ENCODE results near the gene GRM3.

The GRM3 gene

GRCh38 chr7:86765931-86766330 is 122.2 kb downstream of the GRM3 start:
- 59% methylated on average over 2 of the region's 2 CpGs for WGBS
- no peak overlapping the region for H3K4ac ChIP-seq (ENCODE audit: low read depth in 1 of 2, low read length in 2 of 2)
- no peak overlapping the region for H2AFZ ChIP-seq (ENCODE audit: low read depth, low read length)
- no peak overlapping the region for H2BK120ac ChIP-seq (ENCODE audit: low read depth, low read length)
- no peak overlapping the region for H2BK5ac ChIP-seq (ENCODE audit: low read depth, low read length, poor library complexity, severe bottlenecking)
- H2BK12ac ChIP-seq (ENCODE audit: low read length in 2 of 2) = no peak overlapping the region
- no peak overlapping the region for H4K91ac ChIP-seq (ENCODE audit: low read length)
- H3K9me3 ChIP-seq (ENCODE audit: control insufficient read depth, low read length) = no peaks in the 10 kb centered on the region
- no peaks in the 10 kb centered on the region for H3K27me3 ChIP-seq (ENCODE audit: control insufficient read depth in 1 of 2, insufficient read depth in 1 of 2, low read length in 2 of 2)
- H3K9ac ChIP-seq (ENCODE audit: low read length) = no peak overlapping the region
- no peak overlapping the region for H3K14ac ChIP-seq (ENCODE audit: low read length in 2 of 2)
- H2BK15ac ChIP-seq (ENCODE audit: low read depth, poor library complexity, severe bottlenecking) = no peak overlapping the region
- no peak overlapping the region for H3K4me2 ChIP-seq (ENCODE audit: low read length, poor library complexity, severe bottlenecking)
- no peak overlapping the region for H4K8ac ChIP-seq (ENCODE audit: low read length)
- no peak overlapping the region for H3K4me3 ChIP-seq (ENCODE audit: insufficient read depth in 1 of 2, low read depth in 1 of 2, low read length in 2 of 2)
- no peak overlapping the region for H3K18ac ChIP-seq (ENCODE audit: low read depth in 1 of 2, low read length in 2 of 2)
- H3K4me1 ChIP-seq (ENCODE audit: control insufficient read depth, insufficient read depth, low read depth, low read length) = no peaks in the 10 kb centered on the region
- no peaks in the 10 kb centered on the region for H3K36me3 ChIP-seq (ENCODE audit: control insufficient read depth in 1 of 2, insufficient read depth in 2 of 2, low read depth in 1 of 2, low read length in 2 of 2)
- DNase-seq = no peak
- no peaks in the 10 kb centered on the region for H3K79me1 ChIP-seq (replicated peaks; ENCODE audit: low read length, poor library complexity, severe bottlenecking)
- no peak overlapping the region for H3K27ac ChIP-seq (ENCODE audit: low read length, poor library complexity, severe bottlenecking)
- H2AK5ac ChIP-seq (ENCODE audit: low read length, severe bottlenecking) = no peak overlapping the region
- no peak overlapping the region for H3K23ac ChIP-seq (ENCODE audit: low read length in 2 of 2)

DNA sequence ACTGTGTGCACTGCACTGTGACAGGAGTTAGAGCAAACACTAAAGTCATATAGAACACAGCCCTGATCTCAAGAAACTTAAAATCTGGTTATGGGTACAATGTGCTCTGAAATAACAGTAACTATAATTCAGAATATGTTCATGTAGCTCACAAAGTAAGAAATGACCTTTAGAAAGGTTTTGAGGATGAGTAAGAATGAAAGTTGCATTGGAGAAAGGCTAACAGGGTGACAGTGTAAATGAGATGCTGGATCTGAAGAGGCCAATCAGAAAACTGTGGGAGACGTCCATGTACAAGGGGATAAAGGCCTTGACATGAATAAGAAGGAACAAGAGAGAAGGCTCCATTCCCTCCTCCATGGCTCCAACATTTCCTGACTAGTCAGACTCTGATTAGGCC is 124.7 kb downstream of the GRM3 start:
- H3K14ac ChIP-seq (ENCODE audit: low read length in 2 of 2) = no peak overlapping the region
- H4K91ac ChIP-seq (ENCODE audit: low read length) = no peak overlapping the region
- 25% methylated on average over 1 of the region's 1 CpG for WGBS

DNA sequence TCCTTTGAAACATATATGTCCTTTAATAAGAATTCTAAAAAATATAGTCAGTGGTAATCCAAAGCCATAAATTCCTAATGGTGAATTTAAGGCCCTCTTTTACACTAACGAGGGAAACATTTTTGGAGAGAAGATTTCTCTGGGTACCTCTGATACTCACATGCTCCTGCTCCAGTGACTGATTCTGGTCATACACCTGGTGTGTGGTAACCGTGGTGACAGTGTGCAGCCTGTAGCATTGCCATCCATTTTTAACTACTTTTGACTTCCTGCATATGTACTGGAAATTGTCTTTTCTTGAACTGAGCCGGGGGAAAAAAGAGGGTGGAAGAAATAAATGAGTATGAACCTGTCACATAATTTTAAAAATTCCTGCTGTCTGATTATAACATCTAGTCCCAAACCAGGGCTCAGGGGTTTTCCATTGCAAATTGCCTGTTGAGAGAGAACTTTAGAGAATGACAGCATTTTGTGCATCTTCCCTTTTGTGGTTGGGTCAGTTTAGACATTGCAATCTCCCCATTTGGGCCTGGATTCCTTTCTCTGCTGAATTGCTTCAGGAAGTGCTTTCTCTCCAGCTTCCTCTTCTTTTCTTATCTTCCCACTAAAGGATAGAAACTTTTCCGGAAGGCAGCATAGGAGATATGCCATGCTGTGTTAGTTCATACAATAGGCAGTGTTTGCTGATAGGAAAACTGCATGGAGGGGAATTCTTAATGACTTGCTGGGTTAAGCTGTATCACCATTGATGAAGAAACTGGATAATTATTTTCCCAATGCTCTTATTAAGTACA is 125.5 kb downstream of the GRM3 start:
- Histone ChIP-seq H3K14ac (ENCODE audit: low read length in 2 of 2) (no peak overlapping the region), H3K27me3 (ENCODE audit: control insufficient read depth in 1 of 2, insufficient read depth in 1 of 2, low read length in 2 of 2) (no peaks in the 10 kb centered on the region), H3K9ac (ENCODE audit: low read length) (no peak overlapping the region), H2BK15ac (ENCODE audit: low read depth, poor library complexity, severe bottlenecking) (no peak overlapping the region), H3K27ac (ENCODE audit: low read length, poor library complexity, severe bottlenecking) (no peak overlapping the region), H3K4me2 (ENCODE audit: low read length, poor library complexity, severe bottlenecking) (no peak overlapping the region), H4K91ac (ENCODE audit: low read length) (no peak overlapping the region), H2AK5ac (ENCODE audit: low read length, severe bottlenecking) (no peak overlapping the region), H2AFZ (ENCODE audit: low read depth, low read length) (no peak overlapping the region), H3K4me1 (ENCODE audit: control insufficient read depth, insufficient read depth, low read depth, low read length) (no peaks in the 10 kb centered on the region), H3K79me1 (replicated peaks; ENCODE audit: low read length, poor library complexity, severe bottlenecking) (no peaks in the 10 kb centered on the region), H3K23ac (ENCODE audit: low read length in 2 of 2) (no peak overlapping the region), H2BK5ac (ENCODE audit: low read depth, low read length, poor library complexity, severe bottlenecking) (no peak overlapping the region), H2BK120ac (ENCODE audit: low read depth, low read length) (no peak overlapping the region), H3K4me3 (ENCODE audit: insufficient read depth in 1 of 2, low read depth in 1 of 2, low read length in 2 of 2) (no peak overlapping the region), H4K8ac (ENCODE audit: low read length) (no peak overlapping the region), H3K36me3 (ENCODE audit: control insufficient read depth in 1 of 2, insufficient read depth in 2 of 2, low read depth in 1 of 2, low read length in 2 of 2) (no peaks in the 10 kb centered on the region), H2BK12ac (ENCODE audit: low read length in 2 of 2) (no peak overlapping the region), H3K9me3 (ENCODE audit: control insufficient read depth, low read length) (no peaks in the 10 kb centered on the region), H3K4ac (ENCODE audit: low read depth in 1 of 2, low read length in 2 of 2) (no peak overlapping the region), H3K18ac (ENCODE audit: low read depth in 1 of 2, low read length in 2 of 2) (no peak overlapping the region)
- DNase-seq = no peak
- WGBS = 80% methylated on average over 2 of the region's 4 CpGs

More for the DNA sequence above, 124.7 kb downstream of the GRM3 start:
- Histone ChIP-seq H3K9me3 (ENCODE audit: control insufficient read depth, low read length) (no peaks in the 10 kb centered on the region), H3K23ac (ENCODE audit: low read length in 2 of 2) (no peak overlapping the region), H3K4me1 (ENCODE audit: control insufficient read depth, insufficient read depth, low read depth, low read length) (no peaks in the 10 kb centered on the region), H3K79me1 (replicated peaks; ENCODE audit: low read length, poor library complexity, severe bottlenecking) (no peaks in the 10 kb centered on the region), H3K18ac (ENCODE audit: low read depth in 1 of 2, low read length in 2 of 2) (no peak overlapping the region), H2BK15ac (ENCODE audit: low read depth, poor library complexity, severe bottlenecking) (no peak overlapping the region), H2AK5ac (ENCODE audit: low read length, severe bottlenecking) (no peak overlapping the region), H3K4ac (ENCODE audit: low read depth in 1 of 2, low read length in 2 of 2) (no peak overlapping the region), H3K27me3 (ENCODE audit: control insufficient read depth in 1 of 2, insufficient read depth in 1 of 2, low read length in 2 of 2) (no peaks in the 10 kb centered on the region), H2AFZ (ENCODE audit: low read depth, low read length) (no peak overlapping the region), H4K8ac (ENCODE audit: low read length) (no peak overlapping the region), H3K27ac (ENCODE audit: low read length, poor library complexity, severe bottlenecking) (no peak overlapping the region), H3K9ac (ENCODE audit: low read length) (no peak overlapping the region), H2BK120ac (ENCODE audit: low read depth, low read length) (no peak overlapping the region), H3K36me3 (ENCODE audit: control insufficient read depth in 1 of 2, insufficient read depth in 2 of 2, low read depth in 1 of 2, low read length in 2 of 2) (no peaks in the 10 kb centered on the region), H3K4me2 (ENCODE audit: low read length, poor library complexity, severe bottlenecking) (no peak overlapping the region), H2BK5ac (ENCODE audit: low read depth, low read length, poor library complexity, severe bottlenecking) (no peak overlapping the region), H2BK12ac (ENCODE audit: low read length in 2 of 2) (no peak overlapping the region), H3K4me3 (ENCODE audit: insufficient read depth in 1 of 2, low read depth in 1 of 2, low read length in 2 of 2) (no peak overlapping the region)
- no peak for DNase-seq

GRCh38 chr7:86773309-86773708 is 129.6 kb downstream of the GRM3 start:
- no peak overlapping the region for H2AK5ac ChIP-seq (ENCODE audit: low read length, severe bottlenecking)
- H3K4me2 ChIP-seq (ENCODE audit: low read length, poor library complexity, severe bottlenecking) = no peak overlapping the region
- H2BK5ac ChIP-seq (ENCODE audit: low read depth, low read length, poor library complexity, severe bottlenecking) = no peak overlapping the region
- no peaks in the 10 kb centered on the region for H3K4me1 ChIP-seq (ENCODE audit: control insufficient read depth, insufficient read depth, low read depth, low read length)
- no peaks in the 10 kb centered on the region for H3K36me3 ChIP-seq (ENCODE audit: control insufficient read depth in 1 of 2, insufficient read depth in 2 of 2, low read depth in 1 of 2, low read length in 2 of 2)
- H3K14ac ChIP-seq (ENCODE audit: low read length in 2 of 2) = no peak overlapping the region
- H3K23ac ChIP-seq (ENCODE audit: low read length in 2 of 2) = no peak overlapping the region
- no peak overlapping the region for H3K27ac ChIP-seq (ENCODE audit: low read length, poor library complexity, severe bottlenecking)
- H3K4me3 ChIP-seq (ENCODE audit: insufficient read depth in 1 of 2, low read depth in 1 of 2, low read length in 2 of 2) = no peak overlapping the region
- H2BK12ac ChIP-seq (ENCODE audit: low read length in 2 of 2) = no peak overlapping the region
- H3K79me1 ChIP-seq (replicated peaks; ENCODE audit: low read length, poor library complexity, severe bottlenecking) = no peaks in the 10 kb centered on the region
- no peak overlapping the region for H2BK15ac ChIP-seq (ENCODE audit: low read depth, poor library complexity, severe bottlenecking)
- H3K9me3 ChIP-seq (ENCODE audit: control insufficient read depth, low read length) = no peaks in the 10 kb centered on the region
- H2AFZ ChIP-seq (ENCODE audit: low read depth, low read length) = no peak overlapping the region
- H3K27me3 ChIP-seq (ENCODE audit: control insufficient read depth in 1 of 2, insufficient read depth in 1 of 2, low read length in 2 of 2) = no peaks in the 10 kb centered on the region
- no peak overlapping the region for H3K18ac ChIP-seq (ENCODE audit: low read depth in 1 of 2, low read length in 2 of 2)
- H4K8ac ChIP-seq (ENCODE audit: low read length) = no peak overlapping the region
- H3K4ac ChIP-seq (ENCODE audit: low read depth in 1 of 2, low read length in 2 of 2) = no peak overlapping the region
- H4K91ac ChIP-seq (ENCODE audit: low read length) = no peak overlapping the region
- H3K9ac ChIP-seq (ENCODE audit: low read length) = no peak overlapping the region
- DNase-seq = no peak
- H2BK120ac ChIP-seq (ENCODE audit: low read depth, low read length) = no peak overlapping the region

All from mesenchymal stem cell (in vitro differentiated cells and primary cell).